ENCODE measurements around the gene ADISSP.

The ADISSP gene

DNA sequence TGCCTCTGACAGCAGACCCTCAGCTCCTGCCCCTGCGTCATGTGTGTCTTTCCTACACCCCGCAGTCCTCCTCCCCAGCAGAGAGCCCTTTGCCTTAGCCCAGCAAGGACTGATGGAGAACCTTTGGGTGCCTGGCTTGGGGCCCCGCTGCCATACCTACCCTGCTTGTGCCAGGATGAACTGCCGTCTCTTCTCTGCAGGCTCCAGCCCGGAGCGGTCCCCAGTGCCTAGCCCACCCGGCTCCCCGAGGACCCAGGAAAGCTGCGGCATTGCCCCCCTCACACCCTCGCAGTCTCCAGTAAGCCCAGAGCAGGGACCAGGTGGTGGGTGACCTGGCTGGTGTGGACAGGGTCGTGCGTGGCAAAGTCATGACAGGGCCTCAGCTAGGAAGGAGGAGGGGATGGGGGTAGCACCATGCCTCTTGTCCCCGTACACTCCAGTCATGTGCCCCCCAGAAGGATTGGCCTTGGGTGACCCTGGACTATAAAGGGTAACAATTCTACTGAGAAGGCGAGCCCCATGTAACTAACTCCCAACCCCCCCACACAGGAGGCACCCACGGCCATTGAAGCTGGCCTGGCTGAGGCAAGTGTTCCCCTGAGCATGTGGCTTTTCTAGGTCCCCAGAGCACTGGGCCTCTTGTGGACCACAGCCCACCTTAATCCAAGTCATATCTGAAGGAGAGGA lies 26.8 kb downstream of the ADISSP start (continued):
- TF ChIP-seq, protein P1, sequence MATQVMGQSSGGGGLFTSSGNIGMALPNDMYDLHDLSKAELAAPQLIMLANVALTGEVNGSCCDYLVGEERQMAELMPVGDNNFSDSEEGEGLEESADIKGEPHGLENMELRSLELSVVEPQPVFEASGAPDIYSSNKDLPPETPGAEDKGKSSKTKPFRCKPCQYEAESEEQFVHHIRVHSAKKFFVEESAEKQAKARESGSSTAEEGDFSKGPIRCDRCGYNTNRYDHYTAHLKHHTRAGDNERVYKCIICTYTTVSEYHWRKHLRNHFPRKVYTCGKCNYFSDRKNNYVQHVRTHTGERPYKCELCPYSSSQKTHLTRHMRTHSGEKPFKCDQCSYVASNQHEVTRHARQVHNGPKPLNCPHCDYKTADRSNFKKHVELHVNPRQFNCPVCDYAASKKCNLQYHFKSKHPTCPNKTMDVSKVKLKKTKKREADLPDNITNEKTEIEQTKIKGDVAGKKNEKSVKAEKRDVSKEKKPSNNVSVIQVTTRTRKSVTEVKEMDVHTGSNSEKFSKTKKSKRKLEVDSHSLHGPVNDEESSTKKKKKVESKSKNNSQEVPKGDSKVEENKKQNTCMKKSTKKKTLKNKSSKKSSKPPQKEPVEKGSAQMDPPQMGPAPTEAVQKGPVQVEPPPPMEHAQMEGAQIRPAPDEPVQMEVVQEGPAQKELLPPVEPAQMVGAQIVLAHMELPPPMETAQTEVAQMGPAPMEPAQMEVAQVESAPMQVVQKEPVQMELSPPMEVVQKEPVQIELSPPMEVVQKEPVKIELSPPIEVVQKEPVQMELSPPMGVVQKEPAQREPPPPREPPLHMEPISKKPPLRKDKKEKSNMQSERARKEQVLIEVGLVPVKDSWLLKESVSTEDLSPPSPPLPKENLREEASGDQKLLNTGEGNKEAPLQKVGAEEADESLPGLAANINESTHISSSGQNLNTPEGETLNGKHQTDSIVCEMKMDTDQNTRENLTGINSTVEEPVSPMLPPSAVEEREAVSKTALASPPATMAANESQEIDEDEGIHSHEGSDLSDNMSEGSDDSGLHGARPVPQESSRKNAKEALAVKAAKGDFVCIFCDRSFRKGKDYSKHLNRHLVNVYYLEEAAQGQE (tag by site-specific recombination; IDR thresholded peaks at IDR 0.05), result no peak
- TF ChIP-seq ZNF48 (tag by site-specific recombination; IDR thresholded peaks at IDR 0.05) (no peak), PRDM1 (tag by site-specific recombination; IDR thresholded peaks at IDR 0.05) (no peak), BCL11B (tag by site-specific recombination; IDR thresholded peaks at IDR 0.05; ENCODE audit: low read depth) (no peak), REPIN1 (tag by site-specific recombination; IDR thresholded peaks at IDR 0.05; ENCODE audit: low read depth) (no peak), ZNF624 (tag by site-specific recombination; IDR thresholded peaks at IDR 0.05) (no peak), ZNF549 (tag by site-specific recombination; IDR thresholded peaks at IDR 0.05) (no peak), GLI2 (tag by site-specific recombination; IDR thresholded peaks at IDR 0.05; ENCODE audit: borderline replicate concordance, low read depth) (no peak), ZNF521 (tag by site-specific recombination; IDR thresholded peaks at IDR 0.05) (no peak), SP2 (tag by site-specific recombination; IDR thresholded peaks at IDR 0.05) (no peak), ZNF274 (IDR thresholded peaks at IDR 0.05; ENCODE audit: low read length) (no peak), ZNF274 (tag by site-specific recombination; IDR thresholded peaks at IDR 0.05; ENCODE audit: borderline replicate concordance) (no peak), ZNF621 (tag by site-specific recombination; IDR thresholded peaks at IDR 0.05) (no peak)
- TF ChIP-seq, protein P2, sequence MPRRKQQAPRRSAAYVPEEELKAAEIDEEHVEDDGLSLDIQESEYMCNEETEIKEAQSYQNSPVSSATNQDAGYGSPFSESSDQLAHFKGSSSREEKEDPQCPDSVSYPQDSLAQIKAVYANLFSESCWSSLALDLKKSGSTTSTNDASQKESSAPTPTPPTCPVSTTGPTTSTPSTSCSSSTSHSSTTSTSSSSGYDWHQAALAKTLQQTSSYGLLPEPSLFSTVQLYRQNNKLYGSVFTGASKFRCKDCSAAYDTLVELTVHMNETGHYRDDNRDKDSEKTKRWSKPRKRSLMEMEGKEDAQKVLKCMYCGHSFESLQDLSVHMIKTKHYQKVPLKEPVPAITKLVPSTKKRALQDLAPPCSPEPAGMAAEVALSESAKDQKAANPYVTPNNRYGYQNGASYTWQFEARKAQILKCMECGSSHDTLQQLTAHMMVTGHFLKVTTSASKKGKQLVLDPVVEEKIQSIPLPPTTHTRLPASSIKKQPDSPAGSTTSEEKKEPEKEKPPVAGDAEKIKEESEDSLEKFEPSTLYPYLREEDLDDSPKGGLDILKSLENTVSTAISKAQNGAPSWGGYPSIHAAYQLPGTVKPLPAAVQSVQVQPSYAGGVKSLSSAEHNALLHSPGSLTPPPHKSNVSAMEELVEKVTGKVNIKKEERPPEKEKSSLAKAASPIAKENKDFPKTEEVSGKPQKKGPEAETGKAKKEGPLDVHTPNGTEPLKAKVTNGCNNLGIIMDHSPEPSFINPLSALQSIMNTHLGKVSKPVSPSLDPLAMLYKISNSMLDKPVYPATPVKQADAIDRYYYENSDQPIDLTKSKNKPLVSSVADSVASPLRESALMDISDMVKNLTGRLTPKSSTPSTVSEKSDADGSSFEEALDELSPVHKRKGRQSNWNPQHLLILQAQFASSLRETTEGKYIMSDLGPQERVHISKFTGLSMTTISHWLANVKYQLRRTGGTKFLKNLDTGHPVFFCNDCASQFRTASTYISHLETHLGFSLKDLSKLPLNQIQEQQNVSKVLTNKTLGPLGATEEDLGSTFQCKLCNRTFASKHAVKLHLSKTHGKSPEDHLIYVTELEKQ (tag by site-specific recombination; IDR thresholded peaks at IDR 0.05; ENCODE audit: borderline replicate concordance), result no peak

DNA sequence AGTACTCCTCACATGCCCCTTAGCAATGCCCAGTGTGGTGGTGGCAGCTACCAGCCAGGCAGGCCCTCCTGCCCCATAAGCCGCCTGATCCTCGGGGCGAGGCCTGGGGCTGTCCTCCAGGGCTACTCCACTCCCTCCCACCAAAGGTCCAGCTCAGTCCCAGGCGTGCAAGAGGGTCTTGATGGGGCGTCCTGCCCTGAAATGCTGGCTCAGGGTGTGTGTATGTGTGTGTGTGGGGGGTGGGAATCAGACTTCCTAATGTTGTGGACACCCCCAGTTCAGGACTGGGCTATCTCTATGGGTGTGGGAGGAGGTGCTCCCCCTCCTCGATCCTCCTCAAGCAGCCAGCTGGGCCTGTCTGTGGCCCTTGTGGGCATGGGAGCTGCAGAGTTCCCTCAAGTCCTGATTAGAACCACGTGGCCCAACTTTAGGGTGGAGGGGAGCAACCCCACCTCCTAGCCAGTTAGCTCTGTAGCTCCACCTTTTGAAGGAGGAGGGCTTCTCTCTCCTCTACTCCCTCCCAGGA lies 27.6 kb downstream of the ADISSP start:
- Histone ChIP-seq H3K9me3 (ENCODE audit: control insufficient read depth, insufficient read depth, low read depth, low read length) (no peaks in the 10 kb centered on the region), H3K4me1 (ENCODE audit: control insufficient read depth, insufficient read depth, low read length) (peaks cover 10% of the 10 kb centered on the region; the same call in 1 of the 2 replicates), H3K4me3 (ENCODE audit: low read depth, low read length) (no peak overlapping the region), H3K27ac (ENCODE audit: extremely low read depth, low read depth, low read length) (no peak overlapping the region), H3K36me3 (ENCODE audit: control insufficient read depth in 2 of 2, insufficient read depth in 1 of 2, low read length in 2 of 2) (no peaks in the 10 kb centered on the region)
- ChIA-PET POLR2A (no interaction called here), CTCF (interaction anchor here (0.7 to 3.0 kb wide), 5 partner anchors 10 to 46 kb away, joined by 3 to 17 read pairs (median 3); partner anchors contain the start of gene CENPB)
- TF ChIP-seq, protein P3, sequence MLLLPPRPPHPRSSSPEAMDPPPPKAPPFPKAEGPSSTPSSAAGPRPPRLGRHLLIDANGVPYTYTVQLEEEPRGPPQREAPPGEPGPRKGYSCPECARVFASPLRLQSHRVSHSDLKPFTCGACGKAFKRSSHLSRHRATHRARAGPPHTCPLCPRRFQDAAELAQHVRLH (tag by site-specific recombination; IDR thresholded peaks at IDR 0.05), result no peak
- TF ChIP-seq, protein P4, sequence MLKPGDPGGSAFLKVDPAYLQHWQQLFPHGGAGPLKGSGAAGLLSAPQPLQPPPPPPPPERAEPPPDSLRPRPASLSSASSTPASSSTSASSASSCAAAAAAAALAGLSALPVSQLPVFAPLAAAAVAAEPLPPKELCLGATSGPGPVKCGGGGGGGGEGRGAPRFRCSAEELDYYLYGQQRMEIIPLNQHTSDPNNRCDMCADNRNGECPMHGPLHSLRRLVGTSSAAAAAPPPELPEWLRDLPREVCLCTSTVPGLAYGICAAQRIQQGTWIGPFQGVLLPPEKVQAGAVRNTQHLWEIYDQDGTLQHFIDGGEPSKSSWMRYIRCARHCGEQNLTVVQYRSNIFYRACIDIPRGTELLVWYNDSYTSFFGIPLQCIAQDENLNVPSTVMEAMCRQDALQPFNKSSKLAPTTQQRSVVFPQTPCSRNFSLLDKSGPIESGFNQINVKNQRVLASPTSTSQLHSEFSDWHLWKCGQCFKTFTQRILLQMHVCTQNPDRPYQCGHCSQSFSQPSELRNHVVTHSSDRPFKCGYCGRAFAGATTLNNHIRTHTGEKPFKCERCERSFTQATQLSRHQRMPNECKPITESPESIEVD (tag by site-specific recombination; IDR thresholded peaks at IDR 0.05), result no peak
